HepG2 (cell line): ENCODE data around the gene MDP1. TPM values are rescaled to one million over a fixed set of nuclear protein-coding genes. Genes with fewer than 3 reads are reported as not detected.

ENCODE experiments used
- ATAC-seq: fragments of 200-7000 bp; cut with Tn5 transposase; 3 replicates; pipeline ENCODE4 v1.9.1; 2020; ENCODE audit warnings: mild to moderate bottlenecking, moderate library complexity
- BruUV-seq: library from RNA; stranded (reverse); fragments of 400-500 nt; replicated peaks from 2 replicates; lab custom pipeline; 2021; lab: Mats Ljungman, UMichigan
- CTCF ChIA-PET: fragments of 300-600 bp; formaldehyde crosslinking; extraction: SDS; loops from one replicate; lab custom pipeline; 2021; ENCODE audit warnings: low total read pairs, inconsistent platforms, low intra/inter-chr PET ratio; lab: Yijun Ruan, JAX
- POLR2A ChIA-PET: fragments of 350-600 bp; sonication (Branson Sonifier 250); formaldehyde crosslinking; loops from one replicate; lab custom pipeline; 2020; ENCODE audit warnings: antibody characterized with exemption, inconsistent platforms; lab: Yijun Ruan, JAX
- DNase-seq: peaks from one replicate; pipeline ENCODE4 v3.0.0-alpha.2; 2015; ENCODE audit warnings: low spot score
- FAIRE-seq: peaks from 3 replicates; lab custom pipeline; 2011; peaks lifted over from hg19 to GRCh38; lab: Jason Lieb, UNC
- H2AFZ ChIP-seq: one replicate; pipeline ENCODE4 v1.6.1; 2011; ENCODE audit warnings: low read length, inconsistent platforms
- H3K27ac ChIP-seq: fragments of 300-600 bp; 3 replicates; pipeline ENCODE4 v1.8.0; 2011; ENCODE audit warnings: mixed run types, mild to moderate bottlenecking, mixed read lengths, low read length, inconsistent platforms; ENCODE audit not compliant: insufficient read depth; ENCODE audit errors: extremely low read length
- H3K27me3 ChIP-seq, 2 experiments: fragments of 200-600 bp in 1 of 2; 2 replicates in 1 of 2; 3 replicates in 1 of 2; pipeline versions ENCODE4 v1.6.0 to v1.8.0; 2011; ENCODE audit warnings: low read length in 2 of 2, mild to moderate bottlenecking in 2 of 2, moderate library complexity in 2 of 2, inconsistent platforms in 1 of 2; ENCODE audit not compliant: insufficient read depth in 2 of 2, control insufficient read depth in 1 of 2
- H3K36me3 ChIP-seq, 2 experiments: fragments of 200-600 bp in 1 of 2; replicated peaks in 1 of 2; 2 replicates in 1 of 2; 3 replicates in 1 of 2; pipeline versions ENCODE4 v1.5.1 to v1.8.0; 2011; ENCODE audit warnings: low read length in 2 of 2, inconsistent platforms in 1 of 2; ENCODE audit not compliant: insufficient read depth in 2 of 2, control insufficient read depth in 1 of 2
- H3K4me1 ChIP-seq: 2 replicates; pipeline ENCODE4 v1.5.1; 2012; ENCODE audit warnings: low read length, inconsistent platforms; ENCODE audit not compliant: insufficient read depth
- H3K4me2 ChIP-seq: 2 replicates; pipeline ENCODE4 v1.6.0; 2011; ENCODE audit warnings: low read depth, low read length, inconsistent platforms
- H3K4me3 ChIP-seq, 3 experiments: fragments of 200-600 bp in 1 of 3; sonication (generic), shearing (Covaris generic) in 1 of 3; replicated peaks in 1 of 3; 2 replicates each; pipeline ENCODE4 v1.5.1; 2011 to 2016; ENCODE audit warnings: low read length in 3 of 3, inconsistent platforms in 2 of 3, low read depth in 2 of 3, mild to moderate bottlenecking in 2 of 3, control low read depth in 1 of 3, mixed read lengths in 1 of 3; ENCODE audit not compliant: insufficient read depth in 1 of 3
- H3K79me2 ChIP-seq: one replicate; pipeline ENCODE4 v1.6.1; 2011; ENCODE audit warnings: low read length, inconsistent platforms; ENCODE audit not compliant: insufficient read depth
- H3K9ac ChIP-seq: 2 replicates; pipeline ENCODE4 v1.6.0; 2011; ENCODE audit warnings: mild to moderate bottlenecking, low read depth, low read length, inconsistent platforms; ENCODE audit not compliant: insufficient read depth
- H3K9me3 ChIP-seq: 2 replicates; pipeline ENCODE4 v1.5.1; 2012; ENCODE audit warnings: mild to moderate bottlenecking, low read length
- H4K20me1 ChIP-seq: 2 replicates; pipeline ENCODE4 v1.6.0; 2011; ENCODE audit warnings: inconsistent platforms, mild to moderate bottlenecking, low read length, moderate library complexity; ENCODE audit not compliant: insufficient read depth
- ATAD3A ChIP-seq: sonication (generic); formaldehyde crosslinking; IDR thresholded peaks from 2 replicates; pipeline ENCODE4 v1.4.0; 2020; ENCODE audit warnings: missing genetic modification reagents
- FLYWCH1 ChIP-seq: sonication (generic); formaldehyde crosslinking; IDR thresholded peaks from 2 replicates; pipeline ENCODE4 v1.8.1; 2023; ENCODE audit warnings: mild to moderate bottlenecking, missing genetic modification reagents
- FOXM1 ChIP-seq: sonication (generic); formaldehyde crosslinking; IDR thresholded peaks from 2 replicates; pipeline ENCODE4 v1.5.0; 2020; ENCODE audit warnings: missing genetic modification reagents
- GMEB2 ChIP-seq: IDR thresholded peaks from 2 replicates; pipeline ENCODE4 v1.6.1; 2016; ENCODE audit warnings: missing biosample characterization, missing genetic modification reagents, low read depth
- KDM3A ChIP-seq: IDR thresholded peaks from 2 replicates; pipeline ENCODE4 v1.6.1; 2018; ENCODE audit warnings: low read depth, missing compliant biosample characterization
- RERE ChIP-seq: IDR thresholded peaks from 2 replicates; pipeline ENCODE4 v1.6.1; 2016; ENCODE audit warnings: low read depth, missing genetic modification reagents, missing compliant biosample characterization
- SMAD3 ChIP-seq: sonication (generic); formaldehyde crosslinking; IDR thresholded peaks from 2 replicates; pipeline ENCODE4 v1.4.0; 2020; ENCODE audit warnings: missing genetic modification reagents
- TGIF2 ChIP-seq: IDR thresholded peaks from 2 replicates; pipeline ENCODE4 v1.6.1; 2016; ENCODE audit warnings: control low read depth, missing compliant biosample characterization
- ZBTB44 ChIP-seq: sonication (generic); formaldehyde crosslinking; IDR thresholded peaks from 2 replicates; pipeline ENCODE4 v1.4.0; 2020; ENCODE audit warnings: missing genetic modification reagents
- ZNF740 ChIP-seq: sonication (generic); formaldehyde crosslinking; IDR thresholded peaks from 2 replicates; pipeline ENCODE4 v1.4.0; 2020; ENCODE audit warnings: missing genetic modification reagents
- ZNF782 ChIP-seq: sonication (generic); formaldehyde crosslinking; IDR thresholded peaks from 2 replicates; pipeline ENCODE4 v1.4.0; 2020; ENCODE audit warnings: missing genetic modification reagents, mild to moderate bottlenecking, borderline replicate concordance
- ZNF790 ChIP-seq: sonication (generic); formaldehyde crosslinking; IDR thresholded peaks from 2 replicates; pipeline ENCODE4 v1.8.0; 2022; ENCODE audit warnings: missing genetic modification reagents, mild to moderate bottlenecking, borderline replicate concordance
- WGBS: methylation state at CpG from one replicate; pipeline ENCODE4 v1.1.6; 2017; ENCODE audit warnings: low lambda C conversion rate; 5-methylcytosine and 5-hydroxymethylcytosine counted together
- in situ Hi-C: cut with HindIII; loops from 2 replicates; pipeline ENCODE4 v1.10.0; 2017; ENCODE audit warnings: low pct_unique_long_range_greater_than_20kb; ENCODE audit not compliant: extremely low pct_ligation_motif_present
- intact Hi-C: fragments of 100-400 bp; cut with micrococcal nuclease; formaldehyde crosslinking; loops from one replicate; pipeline ENCODE4 v1.10.0; 2022; ENCODE audit not compliant: unreplicated experiment
- polyA plus RNA-seq, 8 experiments: library from polyadenylated mRNA; depleted of rRNA in 3 of 8; stranded (reverse) in 7 of 8; unstranded in 1 of 8; fragments of >200 nt; fragmentation: Illumina TruSeq in 4 of 8; extraction: Trizol in 4 of 8; gene quantifications; 2 replicates each; pipeline versions ENCODE4 v1.2.1 to v1.2.3, GENCODE V29; 2011 to 2016; ENCODE audit warnings: low read depth in 4 of 8, missing spikeins in 1 of 8, mixed read lengths in 1 of 8; ENCODE audit not compliant: insufficient read depth in 1 of 8
- total RNA-seq, 5 experiments: library from RNA; depleted of rRNA; stranded (reverse); fragments of >200 nt; fragmentation: Illumina TruSeq; extraction: Trizol; gene quantifications; 2 replicates each; pipeline ENCODE4 v1.2.3, GENCODE V29; 2016; ENCODE audit warnings: low read depth in 1 of 5
- TF ChIP-seq, protein P1 (sequence below): sonication (generic); formaldehyde crosslinking; IDR thresholded peaks from 2 replicates; pipeline ENCODE4 v1.4.0; 2020; ENCODE audit warnings: mild to moderate bottlenecking, missing genetic modification reagents

MDP1 gene
- total and polyA plus RNA-seq, 2 of the 13 experiments (the other 11 are each of a cell fraction or from before 2014, with no cell fraction given), result 44.1 to 48.7 TPM

GRCh38 chr14:24188251-24189058 is 27.4 kb downstream of the MDP1 start, which contains the start of gene IPO4 (continued):
- TF ChIP-seq ZNF782 (CRISPR knock-in tag) (peak; percentile 98), FLYWCH1 (CRISPR knock-in tag) (no peak; the same call in 1 of the 2 replicates), GMEB2 (CRISPR knock-in tag) (peak; percentile 72), ZNF740 (CRISPR knock-in tag) (peak; percentile 84), FOXM1 (CRISPR knock-in tag) (no peak)
- TF ChIP-seq, protein P1, sequence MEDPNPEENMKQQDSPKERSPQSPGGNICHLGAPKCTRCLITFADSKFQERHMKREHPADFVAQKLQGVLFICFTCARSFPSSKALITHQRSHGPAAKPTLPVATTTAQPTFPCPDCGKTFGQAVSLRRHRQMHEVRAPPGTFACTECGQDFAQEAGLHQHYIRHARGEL (CRISPR knock-in tag), result peak; percentile 92

DNA sequence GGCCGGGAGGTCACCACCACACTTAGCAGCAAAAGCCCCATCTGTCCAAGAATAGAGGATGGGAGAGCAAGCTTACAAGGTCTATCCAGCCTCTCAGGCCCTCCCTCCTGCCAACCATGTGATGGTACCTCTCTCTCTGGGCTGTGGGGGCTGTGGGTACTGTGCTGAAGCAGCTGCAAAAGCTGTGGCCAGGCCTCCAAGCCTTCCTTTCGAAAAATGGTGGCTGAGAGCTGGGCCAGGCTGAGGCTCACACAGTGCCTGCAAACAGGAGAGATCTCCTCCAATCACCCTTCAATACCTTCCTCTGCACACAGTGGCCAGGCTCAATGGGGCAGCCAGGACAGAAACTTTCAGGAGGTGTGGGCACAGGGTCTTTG is 28.3 kb downstream of the MDP1 start:
- H3K4me2 ChIP-seq, result peak overlapping the region; percentile 96
- H3K4me1 ChIP-seq, result peaks cover 34% of the 10 kb centered on the region
- H3K27ac ChIP-seq, result no peak overlapping the region
- peak overlapping the region; percentile 70 to 92 (median 77) for H3K4me3 ChIP-seq
- H3K36me3 ChIP-seq, result peaks cover 63 to 73% of the 10 kb centered on the region in 2 experiments
- in situ Hi-C loops, result no loop called here
- H2AFZ ChIP-seq, result no peak overlapping the region
- H3K27me3 ChIP-seq, result no peaks in the 10 kb centered on the region
- H3K79me2 ChIP-seq, result peaks cover 19% of the 10 kb centered on the region
- H3K9ac ChIP-seq, result peak overlapping the region; percentile 84
- 77% methylated on average over 2 of the region's 2 CpGs for WGBS
- no peaks in the 10 kb centered on the region for H3K9me3 ChIP-seq
- no peak for ATAC-seq
- ChIA-PET CTCF (no interaction called here), POLR2A (interaction anchor here (0.8 to 6.4 kb wide), 15 partner anchors 8 to 126 kb away, joined by 3 to 65 read pairs (median 19); partner anchors contain the start of genes CHMP4A, DCAF11, DHRS1 and EMC9)
- no peak for DNase-seq
- intact Hi-C loops, result no loop called here
- no peak for FAIRE-seq
- H4K20me1 ChIP-seq, result no peaks in the 10 kb centered on the region
- BruUV-seq, result no TSS peak
- TF ChIP-seq ATAD3A (CRISPR knock-in tag), result peak; percentile 48; the same call in 1 of the 2 replicates
- no peak for TF ChIP-seq ZBTB44 (CRISPR knock-in tag)
- TF ChIP-seq TGIF2, result no peak
- TF ChIP-seq SMAD3 (CRISPR knock-in tag), result no peak
- TF ChIP-seq ZNF790, result 0 out of 2 replicates have a peak, but pooled peaks have one; percentile 2
- no peak for TF ChIP-seq KDM3A (CRISPR knock-in tag)
- no peak for TF ChIP-seq RERE (CRISPR knock-in tag)
